ENCODE data around the gene EPDR1.
"Not testable (repeated sequence)": the region's sequence is repeated elsewhere in the genome, so short reads cannot be mapped to it uniquely, and the experiment has no call there.

EPDR1 gene

DNA sequence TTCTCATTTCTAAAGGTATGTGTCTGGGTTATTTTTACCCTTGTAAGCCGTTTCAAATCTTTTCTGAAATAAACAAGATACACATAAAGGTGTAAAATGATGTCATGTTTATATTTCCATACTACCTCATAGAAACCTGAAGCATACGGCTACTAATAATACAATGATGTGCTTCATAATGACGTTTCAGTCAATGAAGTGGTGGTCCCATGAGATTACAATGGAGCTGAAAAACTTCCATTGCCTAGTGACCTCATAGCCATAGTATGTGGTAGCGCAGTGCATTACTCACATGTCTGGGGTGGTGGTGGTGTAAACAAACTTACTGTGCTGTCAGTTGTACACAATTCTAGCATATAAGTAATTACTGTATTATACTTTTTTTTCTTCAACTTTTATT, 24.9 kb downstream of the EPDR1 start:
- no peak for DNase-seq (ENCODE audit: extremely low read depth, low read depth)
- TF ChIP-seq, protein P1, sequence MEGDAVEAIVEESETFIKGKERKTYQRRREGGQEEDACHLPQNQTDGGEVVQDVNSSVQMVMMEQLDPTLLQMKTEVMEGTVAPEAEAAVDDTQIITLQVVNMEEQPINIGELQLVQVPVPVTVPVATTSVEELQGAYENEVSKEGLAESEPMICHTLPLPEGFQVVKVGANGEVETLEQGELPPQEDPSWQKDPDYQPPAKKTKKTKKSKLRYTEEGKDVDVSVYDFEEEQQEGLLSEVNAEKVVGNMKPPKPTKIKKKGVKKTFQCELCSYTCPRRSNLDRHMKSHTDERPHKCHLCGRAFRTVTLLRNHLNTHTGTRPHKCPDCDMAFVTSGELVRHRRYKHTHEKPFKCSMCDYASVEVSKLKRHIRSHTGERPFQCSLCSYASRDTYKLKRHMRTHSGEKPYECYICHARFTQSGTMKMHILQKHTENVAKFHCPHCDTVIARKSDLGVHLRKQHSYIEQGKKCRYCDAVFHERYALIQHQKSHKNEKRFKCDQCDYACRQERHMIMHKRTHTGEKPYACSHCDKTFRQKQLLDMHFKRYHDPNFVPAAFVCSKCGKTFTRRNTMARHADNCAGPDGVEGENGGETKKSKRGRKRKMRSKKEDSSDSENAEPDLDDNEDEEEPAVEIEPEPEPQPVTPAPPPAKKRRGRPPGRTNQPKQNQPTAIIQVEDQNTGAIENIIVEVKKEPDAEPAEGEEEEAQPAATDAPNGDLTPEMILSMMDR (IDR thresholded peaks at IDR 0.05; ENCODE audit: low read depth, low read length), result no peak

DNA sequence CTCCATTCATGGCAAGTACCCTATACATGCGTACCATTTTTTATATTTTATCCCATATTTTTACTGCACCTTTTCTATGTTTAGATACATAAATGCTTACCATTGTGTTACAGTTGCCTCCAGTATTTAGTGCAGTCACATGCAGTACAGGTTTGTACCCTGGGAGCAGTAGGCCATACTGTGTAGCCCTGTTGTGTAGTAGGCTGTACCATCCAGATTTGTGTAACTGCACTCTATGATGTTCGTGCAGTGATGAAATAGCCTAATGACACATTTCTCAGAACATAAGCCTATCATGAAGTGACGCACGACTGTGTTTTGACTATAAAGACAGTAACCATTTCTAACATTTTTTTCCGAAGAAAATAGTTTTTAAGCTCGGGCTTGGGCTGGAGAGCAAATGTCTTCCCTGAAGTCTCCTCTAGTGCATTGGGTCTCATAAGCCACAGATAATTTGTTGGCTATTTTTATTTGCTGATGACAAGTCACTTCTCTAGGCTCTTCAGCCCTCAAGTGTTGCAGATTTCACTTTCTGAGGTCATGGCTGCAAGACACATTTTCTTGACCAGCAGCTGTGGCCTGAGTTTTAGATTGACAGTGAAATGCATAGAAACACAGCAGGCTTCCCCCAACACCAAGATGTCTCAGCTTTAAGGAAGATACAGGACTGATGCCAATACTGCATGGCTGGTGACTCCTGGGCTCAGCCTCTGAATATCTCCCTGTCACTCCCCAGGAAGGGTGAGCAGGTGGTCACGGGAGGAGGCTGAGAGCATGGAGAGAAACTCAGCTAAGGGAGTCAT, 26.9 kb downstream of the EPDR1 start:
- TF ChIP-seq, protein P1 (IDR thresholded peaks at IDR 0.05; ENCODE audit: low read depth, low read length), result no peak

GRCh38 chr7:37947941-37948210, 27.4 kb downstream of the EPDR1 start:
- DNase-seq (ENCODE audit: extremely low read depth, low read depth), result no peak
- TF ChIP-seq, protein P1 (IDR thresholded peaks at IDR 0.05; ENCODE audit: low read depth, low read length), result no peak

More for the DNA sequence above, 26.9 kb downstream of the EPDR1 start:
- no peak for DNase-seq (ENCODE audit: extremely low read depth, low read depth)

DNA sequence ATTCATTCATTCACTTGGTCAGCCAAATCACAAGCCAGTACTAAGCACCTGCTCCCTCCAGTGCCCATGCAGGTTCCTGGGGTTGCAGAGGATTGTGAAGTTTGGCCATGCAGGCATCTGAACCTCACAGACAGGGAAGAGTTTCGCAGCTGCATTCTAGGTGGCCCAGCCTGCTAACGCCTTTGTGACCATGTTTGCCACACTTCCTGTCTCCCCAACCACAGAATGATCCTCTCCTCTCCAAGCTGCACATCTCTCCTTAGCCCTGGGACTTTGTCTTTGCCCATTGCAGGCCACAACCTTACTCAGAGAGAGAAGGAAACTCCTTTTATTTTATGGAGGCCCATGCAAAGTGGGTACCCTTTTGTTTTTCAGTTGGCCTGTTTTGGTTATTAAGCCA, 31.8 kb downstream of the EPDR1 start:
- no peak for DNase-seq (ENCODE audit: extremely low read depth, low read depth)
- TF ChIP-seq, protein P1 (IDR thresholded peaks at IDR 0.05; ENCODE audit: low read depth, low read length), result no peak

DNA sequence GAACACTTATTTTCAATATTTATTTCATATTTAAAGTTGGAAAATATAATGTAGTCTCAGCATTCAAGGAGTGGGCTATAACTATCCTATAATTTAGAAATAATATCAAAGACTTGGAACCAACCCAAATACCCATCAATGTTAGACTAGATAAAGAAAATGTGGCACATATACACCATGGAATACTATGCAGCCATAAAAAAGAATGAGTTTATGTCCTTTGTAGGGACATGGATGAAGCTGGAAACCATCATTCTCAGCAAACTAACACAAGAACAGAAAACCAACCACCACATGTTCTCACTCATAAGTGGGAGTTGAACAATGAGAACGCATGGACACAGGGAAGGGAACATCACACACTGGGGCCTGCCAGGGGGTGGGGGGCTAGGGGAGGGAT, 33.8 kb downstream of the EPDR1 start:
- DNase-seq (ENCODE audit: extremely low read depth, low read depth), result not testable (repeated sequence)

DNA sequence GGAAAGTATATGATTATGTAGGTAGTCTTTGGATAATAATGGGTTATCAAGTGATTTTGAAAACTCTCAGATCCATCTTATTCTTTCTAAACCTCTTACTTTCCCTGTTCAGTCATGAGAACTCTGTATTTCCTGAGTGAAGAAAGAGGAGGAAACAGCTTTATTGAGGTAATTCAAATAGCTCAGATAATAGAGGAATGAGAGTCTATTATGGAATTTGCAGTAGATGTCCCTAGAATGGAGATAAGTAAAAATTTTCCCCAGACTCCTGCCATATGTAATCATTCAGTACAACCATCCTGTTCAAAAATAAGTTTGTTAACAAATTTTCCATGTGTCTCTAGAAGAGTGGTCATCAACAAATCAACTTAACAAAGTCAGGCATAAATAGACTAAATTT, 36.4 kb downstream of the EPDR1 start:
- no peak for DNase-seq (ENCODE audit: extremely low read depth, low read depth)
- TF ChIP-seq, protein P1 (IDR thresholded peaks at IDR 0.05; ENCODE audit: low read depth, low read length), result no peak

DNA sequence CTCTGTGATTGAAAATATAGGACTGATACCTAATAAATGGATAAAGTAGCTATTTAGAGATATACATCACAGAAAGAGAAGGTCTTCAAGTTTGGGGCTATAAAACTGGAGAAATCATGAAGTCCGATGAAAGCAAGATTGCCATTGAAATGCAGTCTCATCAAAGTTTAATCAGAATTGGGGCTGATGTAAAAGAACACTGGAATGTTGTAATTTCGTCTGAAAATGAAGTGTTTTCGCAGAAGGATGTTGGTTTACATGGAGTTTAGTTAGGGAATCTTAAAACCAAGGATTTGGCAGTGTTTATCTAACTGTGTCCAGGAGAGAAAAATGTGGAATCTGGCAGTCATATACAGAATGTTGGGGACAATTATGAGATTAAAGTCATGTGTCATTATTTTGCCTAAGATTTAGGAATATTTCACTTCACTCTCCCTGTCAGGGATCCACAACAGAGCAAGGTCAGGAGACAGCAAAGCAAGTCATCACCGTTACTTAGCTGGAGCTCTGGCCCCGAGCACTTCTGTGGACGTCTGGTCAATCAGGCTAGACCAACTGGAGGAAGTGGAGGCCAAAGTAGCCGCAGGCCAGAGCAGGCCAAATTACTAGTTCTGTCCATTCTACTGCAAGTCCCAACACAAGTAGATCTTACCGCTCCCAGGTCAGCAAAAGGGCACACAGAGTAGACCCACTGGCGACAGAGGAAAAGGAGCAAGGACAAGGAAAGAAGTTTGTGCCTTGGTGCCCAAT, 37.0 kb downstream of the EPDR1 start:
- TF ChIP-seq, protein P1 (IDR thresholded peaks at IDR 0.05; ENCODE audit: low read depth, low read length), result no peak
- DNase-seq (ENCODE audit: extremely low read depth, low read depth), result no peak

Data from AG09319 (cell line).